KMS-11 (cell line): Measurements from ENCODE around the gene RMI1.

Experiments
- H2AFZ ChIP-seq: fragments of 200-600 bp; sonication (generic); 2 replicates; pipeline ENCODE4 v1.6.1; 2016; ENCODE audit warnings: antibody characterized with exemption, mixed run types, low read depth
- H3K27ac ChIP-seq: fragments of 200-600 bp; sonication (generic); 2 replicates; pipeline ENCODE4 v1.6.1; 2016; ENCODE audit warnings: mild to moderate bottlenecking, mixed run types
- H3K27me3 ChIP-seq: fragments of 200-600 bp; sonication (generic); 2 replicates; pipeline ENCODE4 v1.6.1; 2017; ENCODE audit warnings: mild to moderate bottlenecking, low read depth, mixed run types, moderate library complexity; ENCODE audit not compliant: insufficient read depth
- H3K36me3 ChIP-seq: fragments of 200-600 bp; sonication (generic); 2 replicates; pipeline ENCODE4 v1.6.1; 2017; ENCODE audit warnings: mild to moderate bottlenecking, mixed run types; ENCODE audit not compliant: insufficient read depth
- H3K4me1 ChIP-seq: fragments of 200-600 bp; sonication (generic); 2 replicates; pipeline ENCODE4 v1.6.1; 2016; ENCODE audit warnings: mild to moderate bottlenecking, low read depth, mixed run types; ENCODE audit not compliant: poor library complexity, severe bottlenecking
- H3K4me2 ChIP-seq: fragments of 200-600 bp; sonication (generic); 2 replicates; pipeline ENCODE4 v1.7.0; 2016; ENCODE audit warnings: mild to moderate bottlenecking, mixed run types
- H3K4me3 ChIP-seq: fragments of 200-600 bp; sonication (generic); IDR thresholded peaks from 2 replicates; pipeline ENCODE4 v1.6.1; 2017; ENCODE audit warnings: low read depth, low read length, mixed read lengths; ENCODE audit not compliant: insufficient read depth
- H3K79me2 ChIP-seq: fragments of 200-600 bp; sonication (generic); 2 replicates; pipeline ENCODE4 v1.6.1; 2016; ENCODE audit warnings: low read depth, mixed run types; ENCODE audit not compliant: insufficient read depth
- H3K9ac ChIP-seq: fragments of 200-600 bp; sonication (generic); 2 replicates; pipeline ENCODE4 v1.6.1; 2016; ENCODE audit warnings: mild to moderate bottlenecking, mixed run types
- H4K20me1 ChIP-seq: fragments of 200-600 bp; sonication (generic); 2 replicates; pipeline ENCODE4 v1.6.1; 2016; ENCODE audit warnings: mild to moderate bottlenecking, mixed run types; ENCODE audit not compliant: insufficient read depth
- TF ChIP-seq, protein P1 (sequence below): fragments of 200-600 bp; sonication (generic); conservative IDR thresholded peaks from 2 replicates; pipeline ENCODE4 v1.6.1; 2017; ENCODE audit warnings: low read depth, mild to moderate bottlenecking, antibody characterized with exemption, low read length, moderate library complexity, mixed read lengths

RMI1 gene

GRCh38 chr9:83996126-83996525 lies 15.5 kb downstream of the RMI1 start:
- no peaks in the 10 kb centered on the region for H3K36me3 ChIP-seq
- no peak overlapping the region for H3K4me2 ChIP-seq
- no peak overlapping the region for H3K27ac ChIP-seq
- no peak overlapping the region for H2AFZ ChIP-seq
- no peak overlapping the region for H3K9ac ChIP-seq
- no peaks in the 10 kb centered on the region for H4K20me1 ChIP-seq
- H3K27me3 ChIP-seq = no peaks in the 10 kb centered on the region
- peaks cover 15% of the 10 kb centered on the region; the same call in 1 of the 2 replicates for H3K79me2 ChIP-seq
- no peak overlapping the region for H3K4me3 ChIP-seq
- TF ChIP-seq, protein P1, sequence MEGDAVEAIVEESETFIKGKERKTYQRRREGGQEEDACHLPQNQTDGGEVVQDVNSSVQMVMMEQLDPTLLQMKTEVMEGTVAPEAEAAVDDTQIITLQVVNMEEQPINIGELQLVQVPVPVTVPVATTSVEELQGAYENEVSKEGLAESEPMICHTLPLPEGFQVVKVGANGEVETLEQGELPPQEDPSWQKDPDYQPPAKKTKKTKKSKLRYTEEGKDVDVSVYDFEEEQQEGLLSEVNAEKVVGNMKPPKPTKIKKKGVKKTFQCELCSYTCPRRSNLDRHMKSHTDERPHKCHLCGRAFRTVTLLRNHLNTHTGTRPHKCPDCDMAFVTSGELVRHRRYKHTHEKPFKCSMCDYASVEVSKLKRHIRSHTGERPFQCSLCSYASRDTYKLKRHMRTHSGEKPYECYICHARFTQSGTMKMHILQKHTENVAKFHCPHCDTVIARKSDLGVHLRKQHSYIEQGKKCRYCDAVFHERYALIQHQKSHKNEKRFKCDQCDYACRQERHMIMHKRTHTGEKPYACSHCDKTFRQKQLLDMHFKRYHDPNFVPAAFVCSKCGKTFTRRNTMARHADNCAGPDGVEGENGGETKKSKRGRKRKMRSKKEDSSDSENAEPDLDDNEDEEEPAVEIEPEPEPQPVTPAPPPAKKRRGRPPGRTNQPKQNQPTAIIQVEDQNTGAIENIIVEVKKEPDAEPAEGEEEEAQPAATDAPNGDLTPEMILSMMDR = no peak
- H3K4me1 ChIP-seq = peaks cover 35% of the 10 kb centered on the region

DNA sequence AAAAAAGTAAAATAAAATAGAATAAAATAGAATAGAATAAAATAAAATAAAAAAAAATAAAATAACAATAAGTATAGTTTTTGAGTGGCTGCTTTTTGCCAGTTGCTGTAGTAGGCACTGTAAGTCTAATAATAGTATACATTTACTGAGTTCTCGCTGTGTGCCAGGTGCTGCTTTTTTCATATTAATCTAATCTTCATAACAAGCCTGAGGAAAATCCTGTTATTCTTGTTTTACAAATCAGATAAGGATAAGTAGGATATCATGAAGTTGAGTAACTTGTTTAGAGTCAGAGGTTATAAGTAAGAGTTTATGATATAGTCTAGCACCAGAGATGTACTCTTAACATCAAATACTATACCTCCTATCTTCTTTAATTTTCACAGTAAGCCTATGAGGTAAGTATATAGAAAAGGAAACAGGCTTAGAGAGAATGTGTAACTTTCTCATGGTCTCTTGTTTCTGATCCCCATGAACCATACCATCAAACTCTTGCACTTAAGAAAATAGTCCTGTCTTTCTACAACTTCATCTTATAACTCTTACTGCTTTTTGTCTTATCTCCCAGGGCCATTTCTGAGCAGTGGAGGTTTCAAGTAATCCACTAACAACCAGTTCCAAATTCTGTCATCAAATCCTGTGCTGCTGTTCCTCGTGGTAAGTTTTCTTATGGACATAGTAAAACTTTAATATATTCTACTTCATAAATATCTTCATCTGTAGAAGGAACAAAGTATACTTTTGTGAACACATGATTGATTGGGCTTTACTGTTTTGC lies 18.7 kb downstream of the RMI1 start:
- H3K4me1 ChIP-seq = peaks cover 32% of the 10 kb centered on the region
- H3K36me3 ChIP-seq = no peaks in the 10 kb centered on the region
- H3K4me2 ChIP-seq = no peak overlapping the region
- TF ChIP-seq, protein P1 = no peak
- peaks cover 15% of the 10 kb centered on the region; the same call in 1 of the 2 replicates for H3K79me2 ChIP-seq
- no peak overlapping the region for H3K27ac ChIP-seq
- no peak overlapping the region for H3K4me3 ChIP-seq
- H3K9ac ChIP-seq = no peak overlapping the region
- H3K27me3 ChIP-seq = no peaks in the 10 kb centered on the region
- H4K20me1 ChIP-seq = no peaks in the 10 kb centered on the region
- H2AFZ ChIP-seq = no peak overlapping the region

- Histone ChIP-seq H3K4me3 (no peak overlapping the region), H3K4me1 (peaks cover 32% of the 10 kb centered on the region), H2AFZ (no peak overlapping the region), H3K27me3 (no peaks in the 10 kb centered on the region), H3K4me2 (no peak overlapping the region), H3K36me3 (no peaks in the 10 kb centered on the region), H3K79me2 (peaks cover 11% of the 10 kb centered on the region; the same call in 1 of the 2 replicates), H4K20me1 (no peaks in the 10 kb centered on the region), H3K27ac (no peak overlapping the region), H3K9ac (no peak overlapping the region)
- TF ChIP-seq, protein P1 = no peak
Observed at GRCh38 chr9:84000186-84000585, 19.6 kb downstream of the RMI1 start.

GRCh38 chr9:84001621-84002020 lies 21.0 kb downstream of the RMI1 start:
- TF ChIP-seq, protein P1 = no peak
- Histone ChIP-seq H3K27me3 (no peaks in the 10 kb centered on the region), H3K36me3 (no peaks in the 10 kb centered on the region), H3K4me3 (no peak overlapping the region), H3K9ac (no peak overlapping the region), H3K4me2 (no peak overlapping the region), H2AFZ (no peak overlapping the region), H3K4me1 (peaks cover 28% of the 10 kb centered on the region), H3K27ac (no peak overlapping the region), H3K79me2 (no peaks in the 10 kb centered on the region), H4K20me1 (no peaks in the 10 kb centered on the region)
